GM12878 (cell line): Measurements from ENCODE around the gene FJX1. TPM values are rescaled to one million over a fixed set of nuclear protein-coding genes. Genes with fewer than 3 reads are reported as not detected.

Experiments used
- ATAC-seq: fragments of 200-7000 bp; cut with Tn5 transposase; 3 replicates; pipeline ENCODE4 v1.9.1; 2020; ENCODE audit warnings: mild to moderate bottlenecking, moderate library complexity
- BruUV-seq: library from RNA; stranded (reverse); fragments of 400-500 nt; replicated peaks from 2 replicates; lab custom pipeline; 2021; lab: Mats Ljungman, UMichigan
- CTCF ChIA-PET: fragments of 300-600 bp; sonication (Branson Sonifier 250); formaldehyde crosslinking; extraction: SDS; loops from one replicate; lab custom pipeline; 2021; ENCODE audit warnings: inconsistent platforms; lab: Yijun Ruan, JAX
- POLR2A ChIA-PET: fragments of 350-600 bp; formaldehyde crosslinking; extraction: SDS; loops from one replicate; lab custom pipeline; 2021; ENCODE audit warnings: inconsistent platforms; lab: Charles Lee
- RAD21 ChIA-PET: fragments of 300-600 bp; sonication (Branson Sonifier 250); formaldehyde crosslinking; loops from one replicate; lab custom pipeline; 2023; ENCODE audit warnings: antibody characterized with exemption; ENCODE audit not compliant: unreplicated experiment; lab: Charles Lee
- SMC1A ChIA-PET: fragments of 300-600 bp; sonication (Branson Sonifier 250); formaldehyde crosslinking; loops from one replicate; lab custom pipeline; 2023; ENCODE audit not compliant: unreplicated experiment, uncharacterized antibody; lab: Charles Lee
- DNase-seq: peaks from one replicate; pipeline ENCODE4 v3.0.0-alpha.2; 2011; ENCODE audit warnings: low read depth, low spot score
- FAIRE-seq: peaks from 3 replicates; lab custom pipeline; 2011; peaks lifted over from hg19 to GRCh38; lab: Jason Lieb, UNC
- H2AFZ ChIP-seq: 2 replicates; pipeline ENCODE4 v1.6.0; 2011; ENCODE audit warnings: low read depth, low read length, control low read depth; ENCODE audit not compliant: control insufficient read depth
- H3K27ac ChIP-seq: 2 replicates; pipeline ENCODE4 v1.5.1; 2011; ENCODE audit warnings: control low read depth; ENCODE audit not compliant: control insufficient read depth, insufficient read depth
- H3K27me3 ChIP-seq, 2 experiments: replicated peaks in 1 of 2; 2 replicates each; pipeline versions ENCODE4 v1.6.0 to v1.6.1; 2011; ENCODE audit warnings: low read length in 1 of 2; ENCODE audit not compliant: control insufficient read depth in 2 of 2, insufficient read depth in 2 of 2
- H3K36me3 ChIP-seq, 2 experiments: 2 replicates each; pipeline ENCODE4 v1.5.1; 2011; ENCODE audit warnings: low read length in 1 of 2; ENCODE audit not compliant: control insufficient read depth in 2 of 2, insufficient read depth in 2 of 2
- H3K4me1 ChIP-seq: 2 replicates; pipeline ENCODE4 v1.6.1; 2011; ENCODE audit warnings: mild to moderate bottlenecking, low read length, moderate library complexity, mixed read lengths; ENCODE audit not compliant: control insufficient read depth, insufficient read depth
- H3K4me2 ChIP-seq: 2 replicates; pipeline ENCODE4 v1.6.0; 2011; ENCODE audit warnings: control low read depth; ENCODE audit not compliant: control insufficient read depth, insufficient read depth
- H3K4me3 ChIP-seq: fragments of 200-600 bp; sonication (generic); 2 replicates; pipeline ENCODE4 v1.5.1; 2016
- H3K79me2 ChIP-seq: 2 replicates; pipeline ENCODE4 v1.6.0; 2011; ENCODE audit warnings: low read length; ENCODE audit not compliant: control insufficient read depth, insufficient read depth
- H3K9ac ChIP-seq: 2 replicates; pipeline ENCODE4 v1.8.0; 2011; ENCODE audit warnings: low read length, control low read depth, mixed read lengths; ENCODE audit not compliant: control insufficient read depth, insufficient read depth
- H3K9me3 ChIP-seq: replicated peaks from 3 replicates; pipeline ENCODE4 v1.5.1; 2011; ENCODE audit warnings: mild to moderate bottlenecking, low read length; ENCODE audit not compliant: control insufficient read depth, insufficient read depth
- H4K20me1 ChIP-seq: 2 replicates; pipeline ENCODE4 v1.6.0; 2011; ENCODE audit not compliant: control insufficient read depth, insufficient read depth
- BCLAF1 ChIP-seq: fragments of 450-650 bp; IDR thresholded peaks from 2 replicates; pipeline ENCODE4 v1.6.1; 2017; ENCODE audit warnings: antibody characterized with exemption, mild to moderate bottlenecking, moderate library complexity
- CBX5 ChIP-seq: sonication (generic); IDR thresholded peaks from 2 replicates; pipeline ENCODE4 v1.6.1; 2016; ENCODE audit warnings: low read depth, moderate library complexity, mild to moderate bottlenecking, inconsistent platforms
- HDGF ChIP-seq: fragments of 450-650 bp; IDR thresholded peaks from 2 replicates; pipeline ENCODE4 v1.6.1; 2016; ENCODE audit warnings: antibody characterized with exemption
- JUND ChIP-seq: IDR thresholded peaks from 2 replicates; pipeline ENCODE4 v1.6.1; 2012; ENCODE audit warnings: low read depth, mild to moderate bottlenecking, low read length, improper control_type of control experiment, moderate library complexity
- KLF5 ChIP-seq: fragments of 450-650 bp; IDR thresholded peaks from 2 replicates; pipeline ENCODE4 v1.6.1; 2014; ENCODE audit warnings: mild to moderate bottlenecking; ENCODE audit not compliant: partially characterized antibody
- MAX ChIP-seq: IDR thresholded peaks from 2 replicates; pipeline ENCODE4 v1.6.1; 2012; ENCODE audit warnings: low read depth, low read length, improper control_type of control experiment
- MTA2 ChIP-seq: fragments of 450-650 bp; IDR thresholded peaks from 2 replicates; pipeline ENCODE4 v1.6.1; 2016; ENCODE audit warnings: low read depth, mild to moderate bottlenecking, moderate library complexity
- NRF1 ChIP-seq: conservative IDR thresholded peaks from 2 replicates; pipeline ENCODE4 v1.6.1; 2011; ENCODE audit warnings: mild to moderate bottlenecking, low read depth, low read length, improper control_type of control experiment
- TCF7 ChIP-seq: IDR thresholded peaks from 2 replicates; pipeline ENCODE4 v1.6.1; 2014; ENCODE audit warnings: antibody characterized with exemption, borderline replicate concordance
- WRNIP1 ChIP-seq: IDR thresholded peaks from 2 replicates; pipeline ENCODE4 v1.6.1; 2011; ENCODE audit warnings: low read depth, low read length, improper control_type of control experiment, borderline replicate concordance
- WGBS: methylation state at CpG from one replicate; pipeline ENCODE4 v1.1.6; 2016; ENCODE audit warnings: low lambda C conversion rate; ENCODE audit not compliant: insufficient replicate concordance, insufficient coverage; ENCODE audit errors: missing lambda C conversion rate; 5-methylcytosine and 5-hydroxymethylcytosine counted together
- in situ Hi-C: fragments of 300-500 bp; cut with MboI; formaldehyde crosslinking; loops from 9 replicates; pipeline ENCODE4 v1.14.3; 2018; ENCODE audit warnings: mixed read lengths
- intact Hi-C: fragments of 100-400 bp; cut with micrococcal nuclease; formaldehyde crosslinking; loops from one replicate; pipeline ENCODE4 v1.14.2; 2022; ENCODE audit not compliant: unreplicated experiment
- polyA plus RNA-seq, 11 experiments: library from polyadenylated mRNA; depleted of rRNA in 4 of 11; unstranded in 6 of 11; stranded (reverse) in 5 of 11; fragments of >200 nt; fragmentation: Nextera tagmentation in 4 of 11; fragmentation: Illumina TruSeq in 1 of 11; extraction: Ambion mirVana in 4 of 11; extraction: Trizol in 1 of 11; gene quantifications; 1 replicate in 1 of 11; 2 replicates in 10 of 11; pipeline versions ENCODE4 v1.2.1 to v1.2.3, GENCODE V29; 2011 to 2016; ENCODE audit warnings: inconsistent platforms in 2 of 11, missing spikeins in 2 of 11, low read depth in 1 of 11
- total RNA-seq, 4 experiments: library from RNA; depleted of rRNA in 3 of 4; stranded (reverse); fragments of >200 nt in 3 of 4; fragmentation: Illumina TruSeq in 1 of 4; extraction: Trizol in 1 of 4; gene quantifications; 2 replicates each; pipeline versions ENCODE4 v1.2.1 to v1.2.3, GENCODE V29; 2013 to 2021

The FJX1 gene
- total and polyA plus RNA-seq, 10 of the 15 experiments (the other 5 are each of a cell fraction or from before 2014, with no cell fraction given), result 1.7 to 26.1 (median 10.0) TPM

- TF ChIP-seq MTA2 (0 out of 2 replicates have a peak, but pooled peaks have one; percentile 33), BCLAF1 (no peak), NRF1 (no peak), WRNIP1 (no peak)
Measured at GRCh38 chr11:35663408-35663702, 45.1 kb downstream of the FJX1 start (continued).

- ChIA-PET SMC1A (no interaction called here), POLR2A (no interaction called here), CTCF (no interaction called here), RAD21 (no interaction called here)
- intact Hi-C loops, result no loop called here
- peaks cover 14% of the 10 kb centered on the region for H3K9me3 ChIP-seq
- H3K27ac ChIP-seq, result no peak overlapping the region
- no peaks in the 10 kb centered on the region for H3K27me3 ChIP-seq
- H3K4me1 ChIP-seq, result peaks cover 7% of the 10 kb centered on the region
- no peak overlapping the region for H2AFZ ChIP-seq
- no peak overlapping the region for H3K9ac ChIP-seq
- FAIRE-seq (no peak), ATAC-seq (no peak), DNase-seq (no peak)
- peaks cover 52% of the 10 kb centered on the region for H3K79me2 ChIP-seq
- H3K4me2 ChIP-seq, result peak overlapping the region; percentile 79
- no peaks in the 10 kb centered on the region for H4K20me1 ChIP-seq
- H3K4me3 ChIP-seq, result peak overlapping the region; percentile 73; the same call in 1 of the 2 replicates
- TF ChIP-seq JUND (no peak), TCF7 (no peak), HDGF (no peak), KLF5 (peak; percentile 51), CBX5 (0 out of 2 replicates have a peak, but pooled peaks have one; percentile 22), MAX (no peak)
- in situ Hi-C loops, result no loop called here
- BruUV-seq, result no TSS peak
- WGBS, result over 99% methylated on average over 5 of the region's 5 CpGs
- no peaks in the 10 kb centered on the region for H3K36me3 ChIP-seq
Measured at GRCh38 chr11:35664977-35665441, 46.7 kb downstream of the FJX1 start.
